Loucy (cell line): ENCODE results near the gene ENOX1.

ENCODE experiments used
- H2AFZ ChIP-seq: fragments of 200-600 bp; sonication (generic); 2 replicates; pipeline ENCODE4 v1.6.0; 2016; ENCODE audit warnings: antibody characterized with exemption, mild to moderate bottlenecking, low read length, moderate library complexity
- H3F3A ChIP-seq: fragments of 200-600 bp; 2 replicates; pipeline ENCODE4 v1.6.0; 2016; ENCODE audit warnings: antibody characterized with exemption, low read depth, mild to moderate bottlenecking
- H3K27me3 ChIP-seq: fragments of 200-600 bp; sonication (generic); 2 replicates; pipeline ENCODE4 v1.6.1; 2014; ENCODE audit warnings: low read length, mild to moderate bottlenecking; ENCODE audit not compliant: insufficient read depth, poor library complexity, severe bottlenecking
- H3K36me3 ChIP-seq: fragments of 200-600 bp; sonication (generic); 2 replicates; pipeline ENCODE4 v1.6.1; 2016; ENCODE audit warnings: low read length; ENCODE audit not compliant: insufficient read depth
- H3K4me1 ChIP-seq: fragments of 200-600 bp; sonication (generic); 2 replicates; pipeline ENCODE4 v1.5.1; 2014; ENCODE audit warnings: low read length, mild to moderate bottlenecking; ENCODE audit not compliant: insufficient read depth, poor library complexity, severe bottlenecking
- H3K4me2 ChIP-seq: fragments of 200-600 bp; sonication (generic); 2 replicates; pipeline ENCODE4 v1.6.0; 2014; ENCODE audit warnings: antibody characterized with exemption, low read length, low read depth, mild to moderate bottlenecking; ENCODE audit not compliant: poor library complexity, severe bottlenecking
- H3K4me3 ChIP-seq: fragments of 200-600 bp; sonication (generic); 2 replicates; pipeline ENCODE4 v1.5.1; 2014; ENCODE audit warnings: low read length, mild to moderate bottlenecking, mixed read lengths; ENCODE audit not compliant: poor library complexity, severe bottlenecking
- H3K79me2 ChIP-seq: fragments of 200-600 bp; sonication (generic); 2 replicates; pipeline ENCODE4 v1.6.1; 2014; ENCODE audit warnings: low read length; ENCODE audit not compliant: insufficient read depth
- H3K9ac ChIP-seq: fragments of 200-600 bp; sonication (generic); 2 replicates; pipeline ENCODE4 v1.6.0; 2014; ENCODE audit warnings: mild to moderate bottlenecking, low read depth, low read length, moderate library complexity; ENCODE audit not compliant: poor library complexity, severe bottlenecking
- H3K9me2 ChIP-seq: fragments of 200-600 bp; sonication (generic); replicated peaks from 2 replicates; pipeline ENCODE4 v1.6.1; 2016; ENCODE audit warnings: low read depth, low read length, mixed read lengths
- H3K9me3 ChIP-seq: fragments of 200-600 bp; sonication (generic); 2 replicates; pipeline ENCODE4 v1.6.1; 2014; ENCODE audit warnings: mild to moderate bottlenecking, antibody characterized with exemption, low read length, low read depth; ENCODE audit not compliant: insufficient read depth
- H4K20me1 ChIP-seq: fragments of 200-600 bp; sonication (generic); 2 replicates; pipeline ENCODE4 v1.6.0; 2014; ENCODE audit warnings: antibody characterized with exemption, low read length, mild to moderate bottlenecking; ENCODE audit not compliant: insufficient read depth, poor library complexity, severe bottlenecking
- EZH2phosphoT487 ChIP-seq: fragments of 200-600 bp; IDR thresholded peaks from 2 replicates; pipeline ENCODE4 v1.6.1; 2018; ENCODE audit warnings: antibody characterized with exemption, mild to moderate bottlenecking, moderate library complexity, borderline replicate concordance
- TF ChIP-seq, protein P1 (sequence below): fragments of 200-600 bp; sonication (generic); conservative IDR thresholded peaks from 2 replicates; pipeline ENCODE4 v1.5.1; 2014; ENCODE audit warnings: mild to moderate bottlenecking, antibody characterized with exemption, low read length

Gene ENOX1

DNA sequence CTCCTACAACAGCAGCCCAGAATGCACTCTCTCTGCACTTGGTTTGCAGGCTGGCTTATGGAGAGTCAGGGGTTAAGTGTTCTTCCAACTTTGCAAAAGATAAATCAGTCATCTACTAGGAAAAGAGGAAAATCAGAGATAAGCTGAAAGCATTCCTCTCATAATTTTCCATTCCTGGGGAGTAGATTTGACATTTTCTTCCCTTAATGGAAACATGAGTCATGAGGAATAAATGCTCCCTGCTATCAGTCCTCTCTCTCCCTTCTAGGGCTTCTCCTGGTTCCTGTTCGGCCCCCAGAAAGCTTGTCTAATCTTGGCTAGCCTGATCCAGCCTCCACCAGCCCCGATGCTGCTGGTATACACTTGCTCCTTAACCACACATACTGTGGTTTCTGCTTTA is 28.4 kb upstream of the ENOX1 start:
- Histone ChIP-seq H3K9me3 (no peaks in the 10 kb centered on the region), H3K9me2 (no peaks in the 10 kb centered on the region), H3K4me1 (no peaks in the 10 kb centered on the region), H4K20me1 (no peaks in the 10 kb centered on the region), H3K4me3 (no peak overlapping the region), H3K4me2 (no peak overlapping the region), H3K36me3 (no peaks in the 10 kb centered on the region), H3K9ac (no peak overlapping the region), H2AFZ (no peak overlapping the region; the same call in 1 of the 2 replicates), H3K79me2 (no peaks in the 10 kb centered on the region), H3K27me3 (no peaks in the 10 kb centered on the region), H3F3A (no peaks in the 10 kb centered on the region)
- TF ChIP-seq, protein P1, sequence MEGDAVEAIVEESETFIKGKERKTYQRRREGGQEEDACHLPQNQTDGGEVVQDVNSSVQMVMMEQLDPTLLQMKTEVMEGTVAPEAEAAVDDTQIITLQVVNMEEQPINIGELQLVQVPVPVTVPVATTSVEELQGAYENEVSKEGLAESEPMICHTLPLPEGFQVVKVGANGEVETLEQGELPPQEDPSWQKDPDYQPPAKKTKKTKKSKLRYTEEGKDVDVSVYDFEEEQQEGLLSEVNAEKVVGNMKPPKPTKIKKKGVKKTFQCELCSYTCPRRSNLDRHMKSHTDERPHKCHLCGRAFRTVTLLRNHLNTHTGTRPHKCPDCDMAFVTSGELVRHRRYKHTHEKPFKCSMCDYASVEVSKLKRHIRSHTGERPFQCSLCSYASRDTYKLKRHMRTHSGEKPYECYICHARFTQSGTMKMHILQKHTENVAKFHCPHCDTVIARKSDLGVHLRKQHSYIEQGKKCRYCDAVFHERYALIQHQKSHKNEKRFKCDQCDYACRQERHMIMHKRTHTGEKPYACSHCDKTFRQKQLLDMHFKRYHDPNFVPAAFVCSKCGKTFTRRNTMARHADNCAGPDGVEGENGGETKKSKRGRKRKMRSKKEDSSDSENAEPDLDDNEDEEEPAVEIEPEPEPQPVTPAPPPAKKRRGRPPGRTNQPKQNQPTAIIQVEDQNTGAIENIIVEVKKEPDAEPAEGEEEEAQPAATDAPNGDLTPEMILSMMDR = no peak
- TF ChIP-seq EZH2phosphoT487 = no peak

DNA sequence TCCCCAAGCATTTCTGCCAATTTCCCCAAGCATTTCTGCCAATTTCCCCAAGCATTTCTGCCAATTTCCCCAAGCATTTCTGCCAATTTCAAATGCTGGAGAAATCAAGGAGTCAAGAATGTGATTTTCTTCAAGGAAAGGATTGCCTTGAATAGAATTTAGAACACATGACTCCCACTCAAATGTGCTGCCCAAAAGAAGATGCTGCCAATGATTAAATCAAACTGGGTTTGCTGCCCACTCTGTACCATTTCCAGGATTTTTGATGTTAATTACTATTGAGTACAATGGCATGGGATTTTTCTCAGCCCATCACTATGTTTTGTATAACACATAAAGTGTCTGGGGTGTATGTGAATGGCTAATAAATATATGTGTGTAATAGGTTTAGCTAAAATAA is 21.9 kb upstream of the ENOX1 start:
- no peaks in the 10 kb centered on the region for H3K79me2 ChIP-seq
- no peak overlapping the region for H3K4me3 ChIP-seq
- no peaks in the 10 kb centered on the region for H3K36me3 ChIP-seq
- no peak overlapping the region for H3K4me2 ChIP-seq
- H2AFZ ChIP-seq = no peak overlapping the region
- no peaks in the 10 kb centered on the region for H3K27me3 ChIP-seq
- H3K4me1 ChIP-seq = no peaks in the 10 kb centered on the region
- no peaks in the 10 kb centered on the region for H3K9me3 ChIP-seq
- no peak overlapping the region for H3K9ac ChIP-seq
- no peaks in the 10 kb centered on the region for H3F3A ChIP-seq
- TF ChIP-seq, protein P1 = no peak
- no peak for TF ChIP-seq EZH2phosphoT487
- H3K9me2 ChIP-seq = no peaks in the 10 kb centered on the region
- no peaks in the 10 kb centered on the region for H4K20me1 ChIP-seq

DNA sequence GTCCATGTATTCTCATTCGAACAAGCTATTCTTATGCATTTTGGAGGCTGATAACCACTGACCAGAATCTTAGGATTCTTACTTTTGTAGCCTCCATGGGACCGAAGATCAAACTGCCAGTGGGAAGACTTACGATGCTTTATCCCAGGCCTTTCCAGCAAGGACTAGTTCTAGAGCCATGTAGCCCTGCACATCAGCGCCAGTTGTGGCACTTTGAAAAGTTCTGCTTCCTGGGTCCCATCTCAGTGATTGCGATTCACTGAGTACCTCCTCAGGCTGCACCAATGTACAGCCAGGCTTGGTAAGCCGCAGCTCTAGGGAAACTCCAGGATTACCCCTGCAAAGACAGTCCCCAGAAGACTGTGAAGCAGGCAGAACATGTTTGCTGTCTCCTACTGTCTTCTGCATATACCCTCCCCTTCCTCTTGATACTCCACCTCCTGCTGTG is 18.9 kb upstream of the ENOX1 start:
- Histone ChIP-seq H3K79me2 (no peaks in the 10 kb centered on the region), H3K9me3 (no peaks in the 10 kb centered on the region), H3K4me3 (no peak overlapping the region), H3K27me3 (no peaks in the 10 kb centered on the region), H3F3A (no peaks in the 10 kb centered on the region), H3K36me3 (no peaks in the 10 kb centered on the region), H3K4me2 (no peak overlapping the region), H3K4me1 (no peaks in the 10 kb centered on the region), H3K9ac (no peak overlapping the region), H2AFZ (no peak overlapping the region), H3K9me2 (no peaks in the 10 kb centered on the region), H4K20me1 (no peaks in the 10 kb centered on the region)
- TF ChIP-seq, protein P1 = no peak
- no peak for TF ChIP-seq EZH2phosphoT487
